SHP77 treated with DMSO at 0.1 percent for 48 hours (cell line): Measurements from ENCODE around the gene SPRED1.
"Not testable (repeated sequence)": the region's sequence is repeated elsewhere in the genome, so short reads cannot be mapped to it uniquely, and the experiment has no call there.

Experiments used
- DNase-seq: peaks from one replicate; lab custom pipeline; 2025; lab: John Stamatoyannopoulos, UW

The SPRED1 gene

DNA sequence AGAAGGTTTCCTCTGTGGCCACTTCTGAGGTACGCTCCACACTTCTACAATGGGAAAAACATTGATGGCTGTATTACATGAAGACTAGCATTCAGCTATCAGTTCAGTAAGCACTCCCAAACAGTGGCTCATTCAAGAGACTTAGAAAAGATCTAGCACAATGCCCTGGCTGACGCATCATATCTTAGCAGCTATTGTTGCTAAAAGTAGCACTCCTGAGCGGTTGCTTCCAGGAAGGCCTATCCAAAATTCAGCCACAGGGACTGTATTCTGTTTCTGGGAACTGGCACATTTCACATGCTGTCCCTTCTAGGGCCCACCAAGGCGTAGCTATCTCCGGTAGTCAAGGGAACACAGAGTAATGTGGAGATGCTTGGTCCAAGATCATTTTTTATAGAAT is 21.2 kb upstream of the SPRED1 start:
- DNase-seq: no peak

DNA sequence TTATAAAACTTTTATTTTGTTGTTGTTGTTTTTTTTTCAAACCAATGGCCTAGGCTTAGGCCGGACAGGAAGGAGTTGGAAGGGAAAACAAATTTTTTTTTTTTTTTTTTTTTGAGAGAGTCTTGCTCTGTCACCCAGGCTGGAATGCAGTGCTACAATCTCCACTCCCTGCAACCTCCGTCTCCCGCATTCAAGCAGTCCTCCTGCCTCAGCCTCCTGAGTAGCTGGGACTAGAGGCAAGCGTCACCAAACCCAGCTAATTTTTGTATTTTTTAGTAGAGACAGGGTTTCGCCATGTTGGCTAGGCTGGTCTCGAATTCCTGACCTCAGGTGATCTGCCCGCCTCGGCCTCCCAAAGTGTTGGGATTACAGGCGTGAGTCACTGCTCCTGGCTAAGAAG is 15.6 kb upstream of the SPRED1 start:
- not testable (repeated sequence) for DNase-seq

DNA sequence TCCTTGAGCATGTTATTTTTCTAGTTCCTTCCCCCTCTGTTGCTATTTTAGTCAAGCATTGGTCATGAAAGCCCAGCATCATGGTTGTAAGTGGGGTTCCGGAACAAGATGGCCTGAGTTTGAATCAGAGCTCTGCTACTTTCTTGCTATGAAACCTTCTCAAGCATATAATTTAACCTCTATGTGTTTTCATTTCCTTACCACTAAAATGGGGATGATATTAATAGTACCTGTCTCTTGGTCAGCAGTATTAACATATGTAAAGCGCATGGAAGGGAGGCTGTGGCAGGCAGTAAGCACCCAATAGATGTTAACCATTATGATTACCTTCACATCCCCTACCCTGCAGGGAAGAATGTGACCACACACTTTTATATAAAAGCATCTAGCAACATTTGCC is 14.3 kb upstream of the SPRED1 start:
- no peak for DNase-seq

DNA sequence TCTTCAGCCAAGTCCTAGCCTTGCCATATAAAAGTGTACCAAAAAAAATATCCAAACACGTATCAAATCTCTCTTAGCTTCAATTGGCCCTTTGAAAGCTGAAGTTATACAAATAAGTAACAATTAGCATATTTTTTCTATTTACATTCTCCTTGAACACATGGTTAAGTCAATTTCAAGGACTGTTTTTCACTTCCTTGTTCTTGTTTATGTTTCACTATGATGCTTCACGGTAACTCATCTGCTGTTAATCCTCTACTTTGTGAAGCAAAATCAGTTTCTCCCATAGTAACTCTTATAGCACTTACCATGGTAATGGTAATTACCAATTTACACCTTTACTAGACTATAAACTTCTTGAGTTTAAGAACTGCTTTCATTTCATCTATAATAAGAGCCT is 10.6 kb upstream of the SPRED1 start:
- DNase-seq: no peak

DNA sequence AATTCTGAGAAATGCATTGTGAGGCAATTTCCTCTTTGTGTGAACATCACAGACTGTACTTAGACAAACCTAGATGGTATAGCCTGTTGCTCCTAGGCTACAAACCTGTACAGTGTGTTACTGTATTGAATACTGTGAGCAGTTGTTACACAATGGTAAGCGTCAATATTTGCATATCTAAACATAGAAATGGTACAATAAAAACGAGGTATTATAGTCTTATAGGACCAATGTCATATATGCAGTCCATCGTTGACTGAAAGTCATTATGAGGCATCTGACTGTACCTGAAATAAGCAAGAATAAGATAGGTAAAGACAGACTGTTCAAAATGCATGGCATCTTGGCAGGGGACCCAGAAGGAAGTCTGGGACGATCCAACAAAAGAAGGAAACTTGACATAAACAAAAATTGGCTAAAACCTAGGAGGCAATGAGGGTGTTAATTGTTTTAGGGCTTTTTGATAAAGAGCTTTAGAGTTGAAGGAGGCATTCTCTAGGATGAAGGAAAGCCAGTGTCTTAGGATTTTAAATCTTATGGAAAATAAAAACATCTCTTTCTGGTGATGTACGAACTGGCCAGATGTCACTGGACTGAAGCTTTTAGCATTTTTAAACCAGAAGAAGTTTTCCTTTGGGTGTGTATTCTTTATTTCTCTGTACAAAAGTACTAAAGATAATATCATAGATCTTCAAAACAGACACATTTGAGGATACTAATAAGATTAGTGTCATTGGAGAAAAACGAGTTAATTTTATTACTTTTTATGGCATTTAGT is 9.2 kb upstream of the SPRED1 start:
- no peak for DNase-seq

DNA sequence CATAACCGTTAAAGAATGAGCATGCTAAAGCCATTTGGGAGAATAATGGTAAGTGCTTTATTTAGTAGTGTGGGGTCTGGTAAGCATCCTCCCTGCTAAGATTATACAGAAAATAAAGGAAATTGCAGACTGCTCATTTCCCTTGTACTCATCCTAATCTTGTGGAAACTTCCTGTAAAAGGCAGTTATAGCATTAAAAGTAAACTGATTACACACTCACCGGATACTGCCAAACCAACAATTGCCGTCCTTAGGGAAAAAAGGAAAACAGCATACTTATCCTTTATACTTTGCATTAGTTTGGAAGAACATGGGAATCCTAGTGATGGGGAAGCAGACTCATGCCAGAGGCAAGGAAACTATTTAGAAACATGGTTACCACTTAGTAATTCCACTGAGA is 5.3 kb upstream of the SPRED1 start:
- no peak for DNase-seq

DNA sequence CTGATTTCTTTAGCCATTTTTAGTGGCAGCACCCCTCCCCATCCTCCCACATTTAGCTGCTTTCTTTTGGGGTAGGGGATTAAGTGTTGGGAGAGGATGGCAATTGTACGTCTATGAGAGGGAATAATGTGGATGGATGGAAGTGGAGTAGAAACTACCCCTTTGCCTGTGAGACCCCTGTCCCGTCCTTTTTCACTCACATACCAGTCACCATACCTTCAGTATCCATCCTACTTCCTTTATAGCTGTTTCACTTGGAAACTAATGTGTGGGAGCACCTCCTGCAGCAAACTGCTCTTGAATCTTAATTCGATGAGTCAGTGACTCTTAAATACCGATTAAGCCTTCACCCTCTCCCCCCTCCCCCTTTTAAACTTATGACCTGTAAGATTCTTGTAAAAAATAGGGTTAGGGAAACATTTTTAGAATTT is 730 bp downstream of the SPRED1 start:
- peak; percentile 30 for DNase-seq

DNA sequence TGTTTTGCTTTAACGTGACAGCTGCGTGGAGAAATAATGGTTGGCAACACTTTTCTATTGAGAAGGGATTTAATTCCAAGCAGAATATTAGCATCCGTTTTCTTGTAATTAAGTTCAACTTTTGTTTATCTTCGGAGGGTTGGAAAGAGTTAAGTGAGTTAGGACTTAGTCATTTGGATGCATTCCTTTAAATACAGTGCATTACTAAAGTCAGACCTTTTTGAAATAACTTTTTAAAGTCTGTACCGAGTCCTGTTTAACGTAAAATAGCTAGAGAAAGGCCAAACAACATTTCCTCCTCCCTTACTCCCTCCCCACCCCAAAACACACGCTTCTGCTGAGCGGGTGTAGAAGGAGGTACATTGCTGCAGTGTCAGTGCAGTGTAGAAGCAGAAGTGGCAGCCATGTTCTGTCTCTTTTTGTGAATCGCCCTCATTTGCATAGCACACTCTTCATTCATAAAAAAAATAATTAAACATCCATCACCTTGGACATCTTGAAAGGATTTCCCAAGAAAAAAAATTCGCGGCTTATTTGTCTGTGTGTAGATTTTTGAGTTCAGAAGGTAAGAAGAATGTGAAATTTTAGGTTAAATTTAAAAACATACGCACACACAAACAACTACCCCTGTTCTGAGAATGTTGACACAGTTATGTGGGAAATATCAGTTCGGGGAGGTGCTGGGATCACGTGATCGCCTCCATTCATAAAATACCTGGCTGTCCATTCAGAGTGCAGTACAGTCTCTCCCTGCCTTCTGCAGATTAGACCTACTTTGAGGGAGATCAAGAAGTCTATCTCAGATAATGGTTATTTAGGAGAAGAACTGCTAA is 1.6 kb downstream of the SPRED1 start:
- peak; percentile 62 for DNase-seq

DNA sequence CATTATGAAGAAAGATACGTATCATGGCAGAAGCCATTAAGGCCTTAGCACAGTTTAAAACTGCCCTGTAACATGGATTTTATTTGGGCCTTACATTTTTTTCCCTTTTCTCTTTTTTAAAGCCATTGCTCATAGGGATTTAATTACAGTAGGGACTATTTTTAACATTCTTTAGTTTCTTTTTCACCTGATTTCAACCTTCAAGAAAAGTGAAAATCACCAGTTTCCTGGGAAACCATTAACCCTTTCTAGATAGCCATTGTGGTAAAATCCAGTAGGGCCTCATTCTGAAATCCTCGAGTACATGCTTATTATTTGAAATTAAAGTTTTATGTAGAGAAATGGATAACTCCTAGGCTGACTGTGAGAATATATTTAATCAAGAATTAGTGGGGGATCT is 3.1 kb downstream of the SPRED1 start:
- no peak for DNase-seq

DNA sequence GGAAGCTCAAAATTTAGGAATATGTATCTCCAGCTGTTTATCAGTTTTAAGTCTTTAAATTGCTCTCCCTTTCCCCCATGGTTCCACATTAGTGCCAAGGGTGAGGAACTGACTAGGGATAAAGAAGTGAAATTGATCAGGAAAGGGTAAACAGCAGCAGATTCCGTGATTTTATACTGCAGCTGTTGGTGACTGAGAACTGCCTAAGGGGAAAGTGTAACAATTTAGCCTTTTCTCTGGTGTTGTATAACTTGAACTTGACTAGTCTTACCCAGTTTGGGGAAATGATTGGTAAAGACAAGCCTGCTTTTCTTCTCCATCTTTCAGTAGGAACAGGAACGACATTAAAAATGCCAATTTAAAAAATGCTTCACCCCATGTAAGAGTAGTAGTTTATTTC is 5.0 kb downstream of the SPRED1 start:
- DNase-seq: no peak

DNA sequence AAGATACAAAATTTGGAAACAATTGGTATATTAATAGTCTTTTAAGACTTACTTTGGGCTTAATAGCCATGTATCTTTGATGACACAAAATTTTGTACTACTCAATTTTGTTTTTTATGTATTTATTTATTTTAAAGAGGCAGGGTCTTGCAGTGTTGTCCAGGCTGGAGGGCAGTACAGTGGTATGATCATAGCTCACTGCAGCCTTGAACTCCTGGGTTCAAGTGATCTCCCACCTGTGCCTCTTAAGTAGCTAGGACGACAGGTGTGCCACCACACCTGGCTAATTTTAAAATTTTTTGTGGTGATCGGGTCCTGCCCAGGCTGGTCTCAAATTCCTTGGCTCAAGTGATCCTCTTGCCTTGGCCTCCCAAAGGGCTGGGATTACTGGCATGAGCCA is 6.5 kb downstream of the SPRED1 start:
- no peak for DNase-seq

DNA sequence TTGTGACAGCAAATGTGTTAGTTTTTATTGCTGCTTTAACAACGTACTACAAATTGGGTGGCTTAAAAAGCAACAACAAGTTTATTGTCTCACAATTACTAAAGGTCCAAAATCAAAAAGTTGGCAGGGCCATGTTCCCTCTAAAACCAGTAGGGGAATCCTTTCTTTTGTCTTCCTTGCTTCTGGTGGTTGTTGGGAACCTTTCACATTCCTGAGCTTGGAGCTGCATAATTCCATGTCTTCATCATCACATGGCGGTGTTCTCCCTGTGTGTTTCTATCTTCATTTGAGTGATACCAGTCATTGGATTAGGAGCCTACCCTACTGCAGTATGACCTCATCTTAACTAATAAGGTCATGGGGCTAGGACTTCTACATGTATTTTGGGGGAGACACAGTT is 7.4 kb downstream of the SPRED1 start:
- no peak for DNase-seq

DNA sequence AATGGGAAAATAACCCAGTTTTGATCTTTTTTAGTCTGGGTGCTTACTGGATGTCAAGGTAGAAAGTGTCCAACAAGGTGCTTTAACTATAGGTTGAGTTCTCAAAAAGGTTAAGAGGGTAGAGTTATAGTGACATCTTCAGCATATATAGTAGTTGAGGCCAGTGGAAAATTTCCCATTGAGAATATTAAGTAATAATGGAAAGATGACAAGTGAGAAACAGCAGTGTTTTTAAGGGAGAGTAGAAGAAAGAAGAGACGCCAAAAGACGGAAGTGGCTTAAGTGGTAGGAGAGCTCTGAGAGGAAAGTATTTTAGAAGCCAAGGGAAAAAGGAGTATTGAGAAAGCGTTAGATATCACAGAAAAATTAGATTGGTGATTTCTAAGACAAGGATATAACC is 10.6 kb downstream of the SPRED1 start:
- DNase-seq: no peak

DNA sequence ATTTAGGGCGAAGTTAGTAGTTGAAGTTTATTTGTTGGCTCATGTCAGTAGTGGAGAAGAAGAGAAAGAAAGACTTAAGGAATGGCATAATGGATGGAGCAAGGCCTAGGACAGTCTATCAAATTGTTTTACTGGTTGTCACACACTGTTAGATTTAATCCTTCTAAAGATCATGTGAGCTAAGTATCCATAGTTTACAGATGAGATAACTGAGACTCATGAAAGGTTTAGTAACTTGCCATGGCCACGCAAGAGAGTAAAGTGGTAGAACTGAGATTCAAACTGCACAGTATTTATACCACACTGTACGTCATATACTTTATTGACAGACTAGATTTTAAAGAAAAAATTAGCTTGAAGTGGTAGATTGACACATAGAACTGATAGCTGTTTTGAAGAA is 11.4 kb downstream of the SPRED1 start:
- no peak for DNase-seq

DNA sequence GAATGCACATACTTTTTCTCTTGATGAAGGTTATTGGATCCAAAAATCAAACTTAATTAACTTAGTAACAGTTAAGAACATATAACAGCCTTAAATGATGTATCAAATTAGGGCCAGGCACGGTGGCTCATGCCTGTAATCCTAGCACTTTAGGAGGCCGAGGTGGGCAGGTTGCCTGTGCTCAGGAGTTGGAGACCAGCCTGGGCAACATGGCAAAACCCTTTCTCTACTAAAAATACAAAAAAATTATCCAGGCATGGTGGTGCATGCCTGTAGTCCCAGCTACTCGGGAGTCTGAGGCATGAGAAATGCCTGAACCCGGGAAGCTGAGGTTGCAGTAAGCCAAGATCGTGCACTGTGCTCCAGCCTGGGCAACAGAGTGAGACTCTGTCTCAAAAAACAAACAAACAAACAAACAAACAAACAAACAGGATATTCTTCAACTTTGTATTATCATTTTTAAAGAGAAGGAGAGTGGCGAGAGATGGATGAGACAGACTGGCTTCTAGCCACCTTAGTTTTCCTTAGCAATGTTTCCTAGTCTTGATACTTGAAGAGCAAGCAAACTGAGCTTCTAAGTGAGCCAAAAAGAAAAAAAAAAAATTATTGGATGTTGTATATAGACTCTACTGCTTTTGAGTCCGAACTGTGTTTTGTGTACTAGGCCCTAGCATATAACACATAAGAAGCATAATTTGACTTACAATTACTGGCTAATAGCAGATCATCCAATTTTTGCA is 13.8 kb downstream of the SPRED1 start:
- DNase-seq: no peak

DNA sequence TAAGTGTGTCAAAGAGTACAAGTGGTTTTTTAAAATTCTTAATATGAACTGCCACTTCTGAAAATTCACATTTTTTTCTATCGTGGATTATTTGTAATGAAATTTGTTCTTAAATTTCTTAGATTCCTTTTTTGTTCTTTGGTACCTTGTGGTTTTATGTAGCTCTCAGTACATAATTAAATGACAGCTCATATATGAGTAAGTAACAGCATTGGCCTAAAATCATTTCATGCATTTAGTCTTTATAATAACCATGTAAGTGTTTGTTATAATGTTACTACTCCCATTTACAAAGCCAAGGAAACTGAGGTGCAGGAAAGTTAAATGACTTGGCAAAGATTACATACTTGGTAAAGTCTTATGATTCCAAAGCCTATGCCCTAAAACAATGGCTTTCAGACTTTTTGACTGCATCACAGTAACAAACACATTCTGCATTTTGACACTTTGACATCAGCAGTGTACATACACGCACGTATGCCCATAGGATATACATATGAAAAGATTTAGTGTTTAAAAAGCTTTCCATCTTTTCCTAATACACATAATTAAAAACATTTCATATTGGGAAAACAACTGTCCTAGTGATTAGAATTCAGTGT is 14.9 kb downstream of the SPRED1 start:
- no peak for DNase-seq

DNA sequence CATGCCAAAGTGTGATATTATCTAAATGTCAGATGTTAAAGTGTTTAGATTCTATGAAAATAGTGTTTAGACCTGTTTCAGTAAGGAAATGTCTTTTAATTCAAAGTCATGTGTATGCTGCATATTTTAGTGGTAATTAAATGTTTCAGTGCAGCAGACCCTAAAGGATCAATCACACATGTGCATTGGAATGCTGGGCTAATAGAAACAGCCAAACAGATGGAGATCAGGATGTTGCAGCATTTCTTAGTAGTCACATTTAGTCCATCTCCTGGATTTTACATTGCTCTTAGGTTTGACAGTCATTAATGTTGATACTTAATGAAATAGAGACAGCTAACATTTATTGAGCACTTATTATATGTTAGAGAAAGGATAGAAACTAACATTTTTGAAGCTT is 18.5 kb downstream of the SPRED1 start:
- no peak for DNase-seq

DNA sequence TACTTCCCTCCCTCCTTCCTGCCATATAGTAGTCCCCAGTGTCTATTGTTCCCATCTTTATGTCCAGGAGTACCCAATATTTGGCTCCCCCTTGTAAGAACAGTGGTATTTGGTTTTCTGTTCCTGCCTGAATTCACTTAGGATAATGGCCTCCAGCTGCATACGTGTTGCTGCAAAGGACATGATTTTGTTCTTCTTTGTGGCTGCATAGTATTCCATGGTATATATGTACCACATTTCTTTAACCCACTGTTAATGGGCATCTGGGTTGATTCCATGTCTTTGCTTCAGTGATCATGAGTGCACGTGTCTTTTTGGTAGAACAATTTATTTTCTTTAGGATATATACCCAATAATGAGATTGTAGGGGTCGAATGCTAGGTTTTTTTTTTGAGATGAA is 19.3 kb downstream of the SPRED1 start:
- DNase-seq: no peak

DNA sequence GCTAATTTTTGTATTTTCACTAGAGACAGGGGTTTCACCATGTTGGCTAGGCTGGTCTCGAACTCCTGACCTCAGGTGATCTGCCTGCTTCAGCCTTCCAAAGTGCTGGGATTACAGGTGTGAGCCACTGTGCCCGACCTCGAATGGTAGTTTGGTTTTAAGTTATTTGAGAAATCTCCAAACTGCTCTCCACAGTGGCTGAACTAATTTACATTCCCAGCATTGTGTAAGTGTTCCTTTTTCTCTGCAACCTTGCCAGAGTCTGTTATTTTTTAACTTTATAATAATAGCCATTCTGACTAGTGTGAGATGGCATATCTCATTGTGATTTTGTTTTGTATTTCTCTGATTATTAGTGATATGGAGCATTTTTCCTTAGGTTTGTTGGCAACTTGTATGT is 19.8 kb downstream of the SPRED1 start:
- not testable (repeated sequence) for DNase-seq

DNA sequence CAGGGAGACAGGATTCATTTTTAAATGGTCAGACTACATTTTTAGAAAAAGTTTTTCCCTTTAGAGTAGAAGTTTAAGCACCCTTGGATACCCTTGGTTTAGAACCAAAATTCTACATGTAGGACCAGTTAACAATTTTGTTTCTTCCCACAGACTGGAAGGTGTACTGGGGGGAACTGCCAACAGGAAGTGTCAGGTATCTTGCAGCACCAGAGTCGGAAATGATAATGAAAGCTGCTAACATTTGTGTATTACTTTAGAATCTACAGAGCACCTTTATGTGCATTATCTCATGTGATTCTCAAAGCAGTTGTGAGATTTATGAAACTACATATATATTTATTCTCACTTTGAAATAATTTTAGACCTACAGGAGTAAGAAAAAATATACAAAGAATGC is 21.5 kb downstream of the SPRED1 start:
- DNase-seq: no peak

DNA sequence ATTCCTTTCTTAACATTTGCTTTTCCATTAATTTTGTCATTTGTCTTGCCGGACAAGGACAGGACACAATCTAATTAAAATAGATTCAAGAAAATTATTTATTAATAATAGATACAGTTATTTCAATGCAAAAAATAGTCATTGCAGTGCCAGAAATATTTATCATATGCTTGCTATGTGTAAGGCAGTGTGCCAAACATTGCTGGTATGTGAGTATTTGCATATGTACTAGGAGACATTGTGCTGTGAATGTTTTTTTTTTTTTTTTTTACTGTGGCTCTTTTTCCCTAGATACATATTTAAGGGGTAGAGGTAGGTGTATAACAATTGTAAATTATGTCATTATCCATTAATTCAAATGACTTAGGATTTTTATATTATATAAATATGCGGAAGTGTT is 23.3 kb downstream of the SPRED1 start:
- no peak for DNase-seq

DNA sequence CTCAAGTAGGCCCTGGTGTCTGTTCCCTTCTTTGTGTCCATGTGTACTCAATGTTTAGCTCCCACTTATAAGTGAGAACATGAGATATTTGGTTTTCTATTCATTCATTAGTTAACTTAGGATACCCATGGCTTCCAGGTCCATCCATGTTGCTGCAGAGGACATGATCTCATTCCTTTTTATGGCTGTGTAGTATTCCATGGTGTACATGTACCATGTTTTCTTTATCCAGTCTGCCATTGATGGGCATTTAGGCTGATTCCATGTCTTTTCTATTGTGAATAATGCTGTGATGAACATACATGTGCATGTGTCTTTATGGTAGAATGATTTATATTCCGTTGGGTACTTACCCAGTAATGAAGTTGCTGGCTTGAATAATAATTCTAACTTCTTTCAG is 24.6 kb downstream of the SPRED1 start:
- DNase-seq: not testable (repeated sequence)
